ENCODE results near the gene EPB41L4A.

- no peak for TF ChIP-seq POLR2AphosphoS5 (IDR thresholded peaks at IDR 0.05)
- no peak for TF ChIP-seq CTCF (IDR thresholded peaks at IDR 0.05)
- no peak for TF ChIP-seq POLR2A (IDR thresholded peaks at IDR 0.05; ENCODE audit: low read depth)
Measured at GRCh38 chr5:112308608-112309007, 110.5 kb downstream of the EPB41L4A start.
